Measurements from ENCODE around the gene CAPN8.

The CAPN8 gene

GRCh38 chr1:223515926-223516325 is 149.6 kb downstream of the CAPN8 start:
- H3K9me3 ChIP-seq (ENCODE audit: control insufficient read depth, insufficient read depth, low read length) = no peaks in the 10 kb centered on the region
- no peaks in the 10 kb centered on the region for H3K9me2 ChIP-seq (replicated peaks; ENCODE audit: control insufficient read depth, low read length)
- H3K36me3 ChIP-seq (ENCODE audit: control insufficient read depth, low read length) = no peaks in the 10 kb centered on the region
- no peaks in the 10 kb centered on the region for H3K79me2 ChIP-seq (ENCODE audit: control insufficient read depth, low read length)
- H3K4me2 ChIP-seq (ENCODE audit: low read length) = no peak overlapping the region
- H3K27me3 ChIP-seq (ENCODE audit: control insufficient read depth, low read length) = no peaks in the 10 kb centered on the region
- H3K4me3 ChIP-seq (ENCODE audit: low read length) = no peak overlapping the region
- no peak overlapping the region for H3K27ac ChIP-seq (ENCODE audit: low read depth, low read length)
- no peaks in the 10 kb centered on the region for H3K4me1 ChIP-seq (ENCODE audit: control insufficient read depth, low read length)
- H4K20me1 ChIP-seq (ENCODE audit: control insufficient read depth, insufficient read depth, low read depth, low read length) = no peaks in the 10 kb centered on the region
- H3F3A ChIP-seq (ENCODE audit: control insufficient read depth, insufficient read depth) = no peaks in the 10 kb centered on the region
- TF ChIP-seq, protein P1, sequence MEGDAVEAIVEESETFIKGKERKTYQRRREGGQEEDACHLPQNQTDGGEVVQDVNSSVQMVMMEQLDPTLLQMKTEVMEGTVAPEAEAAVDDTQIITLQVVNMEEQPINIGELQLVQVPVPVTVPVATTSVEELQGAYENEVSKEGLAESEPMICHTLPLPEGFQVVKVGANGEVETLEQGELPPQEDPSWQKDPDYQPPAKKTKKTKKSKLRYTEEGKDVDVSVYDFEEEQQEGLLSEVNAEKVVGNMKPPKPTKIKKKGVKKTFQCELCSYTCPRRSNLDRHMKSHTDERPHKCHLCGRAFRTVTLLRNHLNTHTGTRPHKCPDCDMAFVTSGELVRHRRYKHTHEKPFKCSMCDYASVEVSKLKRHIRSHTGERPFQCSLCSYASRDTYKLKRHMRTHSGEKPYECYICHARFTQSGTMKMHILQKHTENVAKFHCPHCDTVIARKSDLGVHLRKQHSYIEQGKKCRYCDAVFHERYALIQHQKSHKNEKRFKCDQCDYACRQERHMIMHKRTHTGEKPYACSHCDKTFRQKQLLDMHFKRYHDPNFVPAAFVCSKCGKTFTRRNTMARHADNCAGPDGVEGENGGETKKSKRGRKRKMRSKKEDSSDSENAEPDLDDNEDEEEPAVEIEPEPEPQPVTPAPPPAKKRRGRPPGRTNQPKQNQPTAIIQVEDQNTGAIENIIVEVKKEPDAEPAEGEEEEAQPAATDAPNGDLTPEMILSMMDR (IDR thresholded peaks at IDR 0.05; ENCODE audit: low read depth, low read length, poor library complexity, severe bottlenecking) = no peak
- TF ChIP-seq EZH2phosphoT487 (IDR thresholded peaks at IDR 0.05; ENCODE audit: borderline replicate concordance, low read length) = no peak

DNA sequence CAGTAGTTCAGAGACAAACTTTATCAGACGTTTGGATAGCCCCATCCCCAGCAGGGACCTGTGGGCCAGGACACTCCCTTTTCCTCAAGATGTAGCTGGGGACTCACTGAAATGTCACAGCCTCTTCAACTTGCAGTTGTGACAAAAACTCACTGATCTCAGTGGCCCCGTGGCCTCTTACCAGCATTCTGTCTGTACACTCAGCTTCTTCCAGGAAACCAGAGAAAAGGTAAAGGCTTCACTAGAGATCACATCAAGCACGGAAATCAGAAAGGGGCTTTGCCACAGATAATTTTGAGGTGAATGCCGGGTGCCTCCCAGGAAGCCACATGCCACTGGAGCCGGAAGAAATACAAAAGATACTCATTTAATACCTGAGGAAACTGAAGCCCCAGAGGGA is 150.1 kb downstream of the CAPN8 start:
- no peaks in the 10 kb centered on the region for H3K9me3 ChIP-seq (ENCODE audit: control insufficient read depth, insufficient read depth, low read length)
- H3K27me3 ChIP-seq (ENCODE audit: control insufficient read depth, low read length) = no peaks in the 10 kb centered on the region
- no peaks in the 10 kb centered on the region for H3F3A ChIP-seq (ENCODE audit: control insufficient read depth, insufficient read depth)
- no peak overlapping the region for H3K4me3 ChIP-seq (ENCODE audit: low read length)
- no peak overlapping the region for H3K4me2 ChIP-seq (ENCODE audit: low read length)
- no peaks in the 10 kb centered on the region for H3K9me2 ChIP-seq (replicated peaks; ENCODE audit: control insufficient read depth, low read length)
- no peaks in the 10 kb centered on the region for H4K20me1 ChIP-seq (ENCODE audit: control insufficient read depth, insufficient read depth, low read depth, low read length)
- no peaks in the 10 kb centered on the region for H3K4me1 ChIP-seq (ENCODE audit: control insufficient read depth, low read length)
- H3K36me3 ChIP-seq (ENCODE audit: control insufficient read depth, low read length) = no peaks in the 10 kb centered on the region
- H3K27ac ChIP-seq (ENCODE audit: low read depth, low read length) = no peak overlapping the region
- no peaks in the 10 kb centered on the region for H3K79me2 ChIP-seq (ENCODE audit: control insufficient read depth, low read length)
- TF ChIP-seq EZH2phosphoT487 (IDR thresholded peaks at IDR 0.05; ENCODE audit: borderline replicate concordance, low read length) = no peak
- TF ChIP-seq, protein P1 (IDR thresholded peaks at IDR 0.05; ENCODE audit: low read depth, low read length, poor library complexity, severe bottlenecking) = no peak

- H3K27ac ChIP-seq (ENCODE audit: low read depth, low read length) = no peak overlapping the region
- H3K9me2 ChIP-seq (replicated peaks; ENCODE audit: control insufficient read depth, low read length) = no peaks in the 10 kb centered on the region
- no peaks in the 10 kb centered on the region for H3K27me3 ChIP-seq (ENCODE audit: control insufficient read depth, low read length)
- no peaks in the 10 kb centered on the region for H3F3A ChIP-seq (ENCODE audit: control insufficient read depth, insufficient read depth)
- H3K36me3 ChIP-seq (ENCODE audit: control insufficient read depth, low read length) = no peaks in the 10 kb centered on the region
- no peaks in the 10 kb centered on the region for H3K4me1 ChIP-seq (ENCODE audit: control insufficient read depth, low read length)
- no peaks in the 10 kb centered on the region for H3K9me3 ChIP-seq (ENCODE audit: control insufficient read depth, insufficient read depth, low read length)
- no peak overlapping the region for H3K4me2 ChIP-seq (ENCODE audit: low read length)
- no peak overlapping the region for H3K4me3 ChIP-seq (ENCODE audit: low read length)
- no peaks in the 10 kb centered on the region for H4K20me1 ChIP-seq (ENCODE audit: control insufficient read depth, insufficient read depth, low read depth, low read length)
- H3K79me2 ChIP-seq (ENCODE audit: control insufficient read depth, low read length) = no peaks in the 10 kb centered on the region
- TF ChIP-seq, protein P1 (IDR thresholded peaks at IDR 0.05; ENCODE audit: low read depth, low read length, poor library complexity, severe bottlenecking) = no peak
- TF ChIP-seq EZH2phosphoT487 (IDR thresholded peaks at IDR 0.05; ENCODE audit: borderline replicate concordance, low read length) = no peak
These were observed 150.9 kb downstream of the CAPN8 start for GRCh38 chr1:223514644-223515043.

GRCh38 chr1:223513309-223513708 is 152.2 kb downstream of the CAPN8 start:
- Histone ChIP-seq H3K27me3 (ENCODE audit: control insufficient read depth, low read length) (no peaks in the 10 kb centered on the region), H4K20me1 (ENCODE audit: control insufficient read depth, insufficient read depth, low read depth, low read length) (no peaks in the 10 kb centered on the region), H3K9me2 (replicated peaks; ENCODE audit: control insufficient read depth, low read length) (no peaks in the 10 kb centered on the region), H3K27ac (ENCODE audit: low read depth, low read length) (no peak overlapping the region), H3K9me3 (ENCODE audit: control insufficient read depth, insufficient read depth, low read length) (no peaks in the 10 kb centered on the region), H3K4me2 (ENCODE audit: low read length) (no peak overlapping the region), H3K79me2 (ENCODE audit: control insufficient read depth, low read length) (no peaks in the 10 kb centered on the region), H3K4me1 (ENCODE audit: control insufficient read depth, low read length) (no peaks in the 10 kb centered on the region), H3K4me3 (ENCODE audit: low read length) (no peak overlapping the region), H3F3A (ENCODE audit: control insufficient read depth, insufficient read depth) (no peaks in the 10 kb centered on the region), H3K36me3 (ENCODE audit: control insufficient read depth, low read length) (no peaks in the 10 kb centered on the region)
- TF ChIP-seq, protein P1 (IDR thresholded peaks at IDR 0.05; ENCODE audit: low read depth, low read length, poor library complexity, severe bottlenecking) = no peak
- no peak for TF ChIP-seq EZH2phosphoT487 (IDR thresholded peaks at IDR 0.05; ENCODE audit: borderline replicate concordance, low read length)
